Cortex of kidney (tissue), 1 donor: ENCODE results near the gene GABRR1.
A peak's percentile ranks its signal among the peaks of the same experiment; 100 is the strongest.
"Not testable (repeated sequence)": the region's sequence is repeated elsewhere in the genome, so short reads cannot be mapped to it uniquely, and the experiment has no call there.

Source experiments
- DNase-seq: peaks from one replicate; lab custom pipeline; 2025; lab: John Stamatoyannopoulos, UW

GABRR1 gene

GRCh38 chr6:89154131-89154530, 63.0 kb downstream of the GABRR1 start:
- no peak for DNase-seq

DNA sequence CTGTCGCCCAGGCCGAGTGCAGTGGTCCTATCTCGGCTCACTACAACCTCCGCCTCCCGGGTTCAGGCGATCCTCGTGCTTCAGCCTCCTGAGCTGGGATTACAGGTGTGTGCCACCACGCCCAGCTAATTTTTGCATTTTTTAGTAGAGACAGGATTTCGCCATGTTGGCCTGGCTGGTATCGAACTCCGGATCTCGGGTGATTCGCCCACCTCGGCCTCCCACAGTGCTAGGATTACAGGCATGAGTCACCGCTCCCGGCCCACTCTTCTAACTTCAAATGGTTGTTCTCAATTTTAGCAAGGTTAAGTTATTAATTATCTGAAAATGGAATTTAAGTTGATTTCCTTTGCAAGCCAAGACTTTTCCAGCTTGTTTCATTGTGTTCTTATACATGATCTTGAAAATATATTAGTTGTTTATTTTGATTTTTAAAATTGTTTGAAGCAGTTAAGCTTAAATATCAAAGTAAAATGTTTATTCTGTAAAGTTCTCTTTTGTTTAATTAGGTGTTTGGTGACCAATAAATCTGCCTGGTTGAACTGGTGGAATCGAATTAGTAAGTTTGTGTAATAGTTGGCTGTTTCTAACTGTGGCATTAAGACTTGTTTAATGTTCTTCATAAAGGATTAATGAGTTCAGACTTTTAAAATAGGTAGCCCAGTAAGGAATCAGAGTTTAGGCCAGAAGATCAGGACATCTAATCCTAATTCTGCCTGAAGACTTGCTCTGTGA, 69.0 kb downstream of the GABRR1 start:
- no peak for DNase-seq

DNA sequence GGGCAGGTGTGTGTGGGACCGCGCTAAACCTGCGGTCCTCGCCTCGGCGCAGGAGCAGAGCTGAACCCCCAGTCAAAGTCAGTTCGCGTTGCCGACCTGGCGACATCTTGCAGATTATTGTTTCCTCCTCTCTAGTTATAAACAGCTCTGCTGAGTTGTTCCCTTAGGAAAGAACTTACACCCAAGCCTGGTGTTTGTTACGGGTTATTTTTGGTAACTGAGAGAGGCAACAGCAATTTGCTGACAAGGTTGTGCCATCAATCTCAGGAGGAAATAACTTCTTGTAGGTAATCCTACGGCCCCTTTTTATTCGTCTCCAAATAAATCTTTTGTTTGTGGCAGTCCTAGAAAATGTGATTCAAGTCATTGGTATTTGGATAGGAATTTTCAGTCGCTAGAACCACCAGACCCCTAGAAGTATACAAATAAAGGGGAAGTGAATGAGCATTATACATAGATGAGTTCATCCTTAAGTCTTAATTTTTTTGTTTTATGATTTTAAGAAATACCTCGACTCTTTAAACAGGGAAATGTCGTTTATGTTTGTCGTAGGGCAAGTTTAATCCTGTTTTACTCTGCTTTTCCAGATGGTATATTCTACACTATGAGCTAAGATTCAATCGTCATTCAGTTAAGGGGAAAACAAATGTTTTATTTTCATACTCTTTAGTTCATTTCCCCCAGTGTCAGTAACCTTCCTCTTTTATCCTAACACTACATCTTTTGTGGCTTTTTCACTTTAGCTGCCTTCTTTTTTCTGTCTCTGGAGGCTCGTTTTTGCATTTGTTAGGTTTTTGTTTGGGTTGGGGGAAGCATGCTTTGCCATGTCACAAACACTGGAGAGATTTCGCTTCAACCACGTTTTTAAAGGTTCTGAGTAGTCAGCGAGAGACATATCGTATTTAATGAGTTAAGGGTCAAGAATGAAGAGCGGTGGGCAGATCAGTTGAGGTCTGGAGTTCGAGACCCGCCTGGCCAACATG, 70.1 kb downstream of the GABRR1 start:
- DNase-seq = no peak

DNA sequence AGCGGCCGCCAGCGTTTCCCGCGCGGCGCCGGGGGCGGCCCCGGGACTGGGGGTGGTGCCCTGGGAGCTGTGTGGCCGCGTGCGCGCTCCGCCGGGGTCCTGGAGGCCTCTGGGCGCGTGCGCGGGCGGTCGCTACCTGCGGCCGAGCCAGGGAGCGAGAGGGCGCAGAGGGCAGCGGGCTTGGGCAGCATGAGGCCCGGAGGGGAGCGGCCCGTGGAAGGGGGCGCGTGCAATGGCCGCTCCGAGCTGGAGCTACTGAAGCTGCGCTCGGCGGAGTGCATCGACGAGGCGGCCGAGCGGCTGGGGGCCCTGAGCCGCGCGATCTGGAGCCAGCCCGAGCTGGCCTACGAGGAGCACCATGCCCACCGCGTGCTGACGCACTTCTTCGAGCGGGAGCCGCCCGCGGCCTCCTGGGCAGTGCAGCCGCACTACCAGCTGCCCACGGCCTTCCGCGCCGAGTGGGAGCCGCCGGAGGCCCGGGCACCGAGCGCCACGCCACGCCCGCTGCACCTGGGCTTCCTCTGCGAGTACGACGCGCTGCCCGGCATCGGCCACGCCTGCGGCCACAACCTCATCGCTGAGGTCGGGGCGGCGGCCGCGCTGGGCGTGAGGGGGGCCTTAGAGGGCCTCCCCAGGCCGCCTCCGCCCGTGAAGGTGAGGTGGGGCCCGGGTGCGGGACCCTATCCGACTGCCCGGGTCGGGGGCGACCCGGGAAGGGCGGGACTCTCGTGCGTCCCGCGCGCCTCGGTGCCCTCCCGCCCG, 71.0 kb downstream of the GABRR1 start, which contains the start of gene PM20D2:
PM20D2 (plus strand) TSS at position 100 of the 762 bp plus-strand sequence; CDS start at position 190, 90 bp downstream.
- DNase-seq = peak; percentile 19

GRCh38 chr6:89145091-89145955, 71.8 kb downstream of the GABRR1 start:
- no peak for DNase-seq

GRCh38 chr6:89144354-89144906, 72.7 kb downstream of the GABRR1 start:
- no peak for DNase-seq

DNA sequence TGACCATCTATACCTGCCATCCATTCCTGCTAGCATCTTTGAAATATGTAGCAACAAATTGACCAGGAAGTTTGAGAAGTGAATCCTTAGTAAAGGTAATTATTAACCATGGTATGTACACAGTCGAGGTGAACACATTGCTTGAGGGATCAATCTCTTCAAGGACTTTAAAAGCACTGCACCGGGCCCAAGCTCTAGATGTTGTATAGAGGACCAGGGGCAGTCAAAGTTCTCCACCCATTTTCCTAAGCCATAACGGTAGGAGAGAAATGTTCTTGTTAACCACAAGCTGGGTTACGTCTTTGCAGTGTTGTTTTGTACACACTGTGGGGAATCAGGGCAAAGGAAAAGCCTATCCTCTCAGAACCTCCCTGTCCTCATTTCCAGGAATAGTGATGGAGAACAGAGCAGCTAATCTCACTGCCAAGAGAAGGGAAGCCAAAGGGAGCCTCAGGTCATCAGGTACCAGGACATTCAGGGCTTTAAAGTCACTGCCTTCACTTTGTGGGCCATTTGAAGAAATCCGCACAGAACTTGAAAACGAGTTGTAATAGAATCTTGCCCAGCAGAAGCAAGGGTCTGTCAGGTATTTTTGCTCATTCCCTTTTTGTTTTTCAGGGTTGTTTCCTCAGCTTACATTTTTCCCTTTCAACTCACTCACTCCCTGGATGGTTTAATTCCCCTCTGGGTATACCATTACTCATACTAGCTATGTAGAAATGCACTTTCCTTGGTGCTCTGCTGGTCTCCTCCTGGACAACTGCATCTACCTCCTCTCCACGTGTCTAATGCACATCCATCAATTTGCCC, 76.6 kb downstream of the GABRR1 start:
- no peak for DNase-seq

- no peak for DNase-seq
Measured at GRCh38 chr6:89139509-89140346, 77.4 kb downstream of the GABRR1 start.

DNA sequence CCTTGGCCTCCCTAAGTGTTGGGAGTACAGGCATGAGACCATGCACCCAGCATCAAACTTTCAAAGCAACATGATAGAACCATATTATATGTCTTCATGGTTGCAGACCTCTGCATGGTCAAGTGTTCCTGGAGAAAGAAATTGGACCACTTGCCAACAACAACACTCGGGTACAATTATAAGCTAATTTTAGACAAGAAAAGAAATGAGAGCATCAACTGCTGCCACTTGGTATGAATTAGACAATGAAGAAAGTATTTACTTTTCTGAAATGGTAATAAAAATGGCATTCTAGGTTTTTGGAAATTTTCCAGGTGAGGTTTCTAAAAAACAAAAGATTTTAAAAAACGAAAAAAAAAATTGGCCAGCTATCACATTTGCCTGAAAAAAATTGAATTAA, 79.0 kb downstream of the GABRR1 start:
- no peak for DNase-seq

DNA sequence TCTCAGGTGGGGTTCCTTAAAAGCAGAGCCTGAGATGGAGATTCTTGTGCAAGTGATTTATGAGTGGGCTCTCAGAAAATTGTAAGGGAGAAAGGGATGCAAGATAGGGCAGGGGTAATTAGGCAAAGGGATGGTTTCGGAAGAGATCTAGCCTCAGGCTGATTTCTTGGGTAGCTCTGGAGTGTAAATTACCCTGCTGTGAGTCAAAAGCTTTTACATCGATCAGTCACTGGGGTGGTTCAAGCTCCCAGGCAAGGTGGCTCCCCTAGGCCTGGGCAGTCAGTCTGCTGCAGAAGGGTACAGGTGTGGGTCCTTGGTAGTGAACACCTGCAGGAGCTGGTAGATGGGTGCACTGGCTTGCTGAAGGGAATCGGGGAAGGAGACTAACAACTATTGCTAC, 82.4 kb downstream of the GABRR1 start:
- no peak for DNase-seq

DNA sequence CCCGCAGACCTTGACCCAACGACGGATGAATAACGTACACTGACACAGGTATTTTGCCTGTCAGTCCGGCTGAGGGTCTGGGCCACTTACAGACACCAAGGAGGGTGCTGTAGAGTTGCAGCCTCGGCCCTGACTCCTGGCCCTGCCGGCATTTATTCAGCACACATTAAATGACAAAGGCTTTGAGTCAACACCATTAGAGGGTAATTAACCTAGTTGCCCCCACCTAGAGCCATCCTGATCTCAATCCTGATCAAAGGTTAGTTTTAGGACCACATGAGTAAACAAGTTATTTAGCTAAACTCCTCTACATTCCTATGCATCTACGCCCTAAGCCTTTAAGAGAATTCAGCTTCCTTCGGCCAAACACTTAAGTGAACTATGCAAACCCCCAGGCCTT, 83.2 kb downstream of the GABRR1 start:
- no peak for DNase-seq

GRCh38 chr6:89132057-89132456, 85.1 kb downstream of the GABRR1 start:
- DNase-seq = no peak

- DNase-seq = no peak
Measured at GRCh38 chr6:89131599-89131998, 85.6 kb downstream of the GABRR1 start.

DNA sequence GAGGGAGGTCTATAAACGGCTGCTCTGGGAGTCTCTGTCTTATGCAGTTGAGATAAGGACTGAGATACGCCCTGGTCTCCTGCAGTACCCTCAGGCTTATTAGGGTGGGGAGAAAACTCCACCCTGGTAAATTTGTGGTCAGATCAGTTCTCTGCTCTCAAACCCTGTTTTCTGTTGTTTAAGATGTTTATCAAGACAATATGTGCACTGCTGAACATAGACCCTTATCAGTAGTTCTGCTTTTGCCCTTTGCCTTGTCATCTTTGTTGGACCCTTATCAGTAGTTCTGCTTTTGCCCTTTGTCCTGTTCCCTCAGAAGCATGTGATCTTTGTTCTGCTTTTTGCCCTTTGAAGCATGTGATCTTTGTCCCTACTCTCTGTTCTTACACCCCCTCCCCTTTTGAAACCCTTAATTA, 88.9 kb downstream of the GABRR1 start:
- DNase-seq = not testable (repeated sequence)
